ENCODE measurements around the gene TRIP12. TPM values are rescaled to one million over a fixed set of nuclear protein-coding genes. Genes with fewer than 3 reads are reported as not detected.

TRIP12 gene
- total and polyA plus RNA-seq, 2 of the 8 experiments (the other 6 are each of a cell fraction or from before 2014, with no cell fraction given) = 23.1 to 174 TPM

DNA sequence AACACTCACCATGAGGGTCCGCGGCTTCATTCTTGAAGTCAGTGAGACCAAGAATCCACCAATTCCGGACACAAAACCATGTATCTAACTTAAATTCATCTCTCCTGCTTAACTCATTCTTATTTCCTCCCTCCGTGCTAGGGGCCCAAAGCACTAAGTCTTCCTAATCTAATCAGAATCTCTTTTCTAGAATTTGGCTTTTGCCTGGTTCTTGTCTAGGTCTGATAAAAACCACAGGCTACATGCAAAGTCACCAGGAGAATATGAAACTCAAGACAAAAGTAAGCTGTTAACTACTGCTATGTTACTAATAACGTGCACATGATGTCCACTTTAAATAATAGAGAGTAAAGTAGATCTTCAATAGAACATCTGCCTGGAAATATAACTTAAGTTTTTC, 69.9 kb downstream of the TRIP12 start:
- 0 out of 2 replicates have a peak, but pooled peaks cover 2% of the 10 kb centered on the region for H3K79me1 ChIP-seq (ENCODE audit: low read depth, low read length)
- H4K8ac ChIP-seq (ENCODE audit: extremely low read depth, insufficient read depth, low read length) = no peak overlapping the region
- no peak overlapping the region for H2BK5ac ChIP-seq (ENCODE audit: low read depth, low read length)
- 91% methylated on average over 5 of the region's 5 CpGs; no CpG with 5 or more reads in 1 of the 2 experiments for WGBS, 2 experiments (ENCODE audit: extremely low coverage in 1 of 2, insufficient coverage in 1 of 2, insufficient read length in 1 of 2, insufficient replicate concordance in 2 of 2, low coverage in 1 of 2, low lambda C conversion rate in 2 of 2, missing lambda C conversion rate in 1 of 2)
- H3K36me3 ChIP-seq (ENCODE audit: control insufficient read depth in 2 of 4, insufficient read depth in 4 of 4, low read length in 3 of 4) = peaks cover 0 to 10% (median 3%) of the 10 kb centered on the region in 4 experiments; a peak in 3 of 8 replicates
- H3K23ac ChIP-seq (ENCODE audit: insufficient read length) = no peak overlapping the region
- FAIRE-seq (no peak), DNase-seq (ENCODE audit: low read depth in 1 of 2, low spot score in 2 of 2) (no peak)
- H2AFZ ChIP-seq (ENCODE audit: low read length) = no peak overlapping the region
- H3K4ac ChIP-seq (replicated peaks; ENCODE audit: insufficient read length, low read depth, low read length) = no peak overlapping the region
- H3K4me1 ChIP-seq (replicated peaks in 1 of 4; ENCODE audit: control insufficient read depth in 3 of 4, insufficient read depth in 4 of 4, low read length in 3 of 4) = peaks cover 0 to 4% (median 0%) of the 10 kb centered on the region in 4 experiments; a peak in 1 of 7 replicates
- H2BK120ac ChIP-seq (replicated peaks; ENCODE audit: low read depth, low read length) = no peak overlapping the region
- H3K18ac ChIP-seq (ENCODE audit: extremely low read depth, low read length) = no peak overlapping the region
- no peak overlapping the region for H3K4me2 ChIP-seq (ENCODE audit: insufficient read depth in 1 of 2, low read depth in 2 of 2, low read length in 2 of 2)
- no peaks in the 10 kb centered on the region for H3K23me2 ChIP-seq (ENCODE audit: low read depth, low read length)
- no peak overlapping the region for H4K5ac ChIP-seq (ENCODE audit: insufficient read length, low read depth, low read length)
- H3K9me3 ChIP-seq (ENCODE audit: insufficient read depth in 2 of 2, low read depth in 1 of 2, low read length in 1 of 2) = peaks cover 0 to 5% of the 10 kb centered on the region in 2 experiments; a peak in 1 of 4 replicates
- H3K56ac ChIP-seq (replicated peaks; ENCODE audit: insufficient read length, low read depth, low read length) = no peak overlapping the region
- H3K9ac ChIP-seq (replicated peaks in 1 of 4; ENCODE audit: extremely low read depth in 1 of 4, low read depth in 3 of 4, low read length in 3 of 4) = no peak overlapping the region
- H2BK20ac ChIP-seq (ENCODE audit: low read length) = no peak overlapping the region
- CTCF ChIA-PET (ENCODE audit: partially characterized antibody) = interaction anchor here (0.6 to 1.8 kb wide), 6 partner anchors 19 to 123 kb away, joined by 3 to 6 read pairs (median 3); no protein-coding TSS in a partner anchor
- H2BK15ac ChIP-seq (ENCODE audit: low read length) = no peak overlapping the region
- no peak overlapping the region for H3K27ac ChIP-seq (ENCODE audit: low read depth, low read length)
- no peak overlapping the region for H2AK5ac ChIP-seq (ENCODE audit: low read depth, low read length)
- H3K79me2 ChIP-seq (ENCODE audit: control insufficient read depth in 1 of 2, insufficient read depth in 2 of 2, low read length in 2 of 2) = peaks cover 0 to 24% of the 10 kb centered on the region in 2 experiments; a peak in 2 of 4 replicates
- no peak overlapping the region for H3K14ac ChIP-seq (ENCODE audit: insufficient read length)
- POLR2A ChIA-PET (ENCODE audit: partially characterized antibody) = interaction anchor here (1.0 kb wide), 1 partner anchor 13 kb away, joined by 4 read pairs; no protein-coding TSS in a partner anchor
- H4K91ac ChIP-seq (replicated peaks; ENCODE audit: insufficient read length, low read length) = no peak overlapping the region
- no peak overlapping the region for H3K4me3 ChIP-seq (ENCODE audit: extremely low read depth in 1 of 4, insufficient read depth in 2 of 4, low read depth in 3 of 4, low read length in 4 of 4)
- peaks cover 0 to 3% of the 10 kb centered on the region in 2 experiments for H4K20me1 ChIP-seq (replicated peaks in 1 of 2; ENCODE audit: control insufficient read depth in 1 of 2, insufficient read depth in 2 of 2, low read length in 2 of 2)
- no peaks in the 10 kb centered on the region for H3K27me3 ChIP-seq (replicated peaks in 1 of 4; ENCODE audit: control insufficient read depth in 3 of 4, extremely low read depth in 1 of 4, insufficient read depth in 3 of 4, low read length in 3 of 4)
- no peak overlapping the region for H2BK12ac ChIP-seq (ENCODE audit: low read depth, low read length)
- no peak for TF ChIP-seq SIX5 (IDR thresholded peaks at IDR 0.05; ENCODE audit: low read depth, low read length)
- TF ChIP-seq KDM1A (IDR thresholded peaks at IDR 0.05; ENCODE audit: borderline replicate concordance, low read length) = no peak
- TF ChIP-seq CBX5 (IDR thresholded peaks at IDR 0.05; ENCODE audit: low read depth, low read length) = no peak
- TF ChIP-seq NANOG (IDR thresholded peaks at IDR 0.05; ENCODE audit: insufficient read depth, low read depth, low read length, poor library complexity, severe bottlenecking) = no peak
- no peak for TF ChIP-seq EGR1 (IDR thresholded peaks at IDR 0.05; ENCODE audit: borderline replicate concordance, low read depth, low read length)
- TF ChIP-seq SRF (IDR thresholded peaks at IDR 0.05; ENCODE audit: low read depth, low read length) = no peak
- TF ChIP-seq TAF1 (IDR thresholded peaks at IDR 0.05; ENCODE audit: low read depth, low read length) = no peak
- TF ChIP-seq HDAC6 (IDR thresholded peaks at IDR 0.05; ENCODE audit: low read depth, low read length) = no peak
- no peak for TF ChIP-seq BRCA1 (IDR thresholded peaks at IDR 0.05; ENCODE audit: low read depth, low read length)
- TF ChIP-seq TAF7 (optimal IDR thresholded peaks at IDR 0.05; ENCODE audit: borderline replicate concordance, low read depth, low read length) = no peak
- no peak for TF ChIP-seq BACH1 (IDR thresholded peaks at IDR 0.05; ENCODE audit: low read length)
- no peak for TF ChIP-seq GTF2F1 (IDR thresholded peaks at IDR 0.05; ENCODE audit: borderline replicate concordance, low read depth, low read length)
- no peak for TF ChIP-seq E2F6 (IDR thresholded peaks at IDR 0.05)
- TF ChIP-seq CHD2 (IDR thresholded peaks at IDR 0.05; ENCODE audit: low read length) = no peak
